ENCODE results near the gene DNAH5.

Gene DNAH5

GRCh38 chr5:13910201-13910600 is 34.3 kb downstream of the DNAH5 start:
- Mint-ChIP-seq H3K27ac (no peak overlapping the region), H3K4me1 (no peaks in the 10 kb centered on the region), H3K9me3 (no peaks in the 10 kb centered on the region), H3K4me3 (no peak overlapping the region), H3K36me3 (ENCODE audit: low read depth) (no peaks in the 10 kb centered on the region), H3K27me3 (ENCODE audit: low read depth, poor library complexity) (no peaks in the 10 kb centered on the region)
- TF ChIP-seq CTCF (IDR thresholded peaks at IDR 0.05): no peak
- no peak for DNase-seq

- Mint-ChIP-seq H3K4me1 (no peaks in the 10 kb centered on the region), H3K36me3 (ENCODE audit: low read depth) (no peaks in the 10 kb centered on the region), H3K4me3 (no peak overlapping the region), H3K27me3 (ENCODE audit: low read depth, poor library complexity) (no peaks in the 10 kb centered on the region), H3K9me3 (no peaks in the 10 kb centered on the region), H3K27ac (no peak overlapping the region)
- TF ChIP-seq CTCF (IDR thresholded peaks at IDR 0.05): no peak
- no peak for DNase-seq
Observed at GRCh38 chr5:13909271-13909670, 35.2 kb downstream of the DNAH5 start.

- Mint-ChIP-seq H3K27me3 (ENCODE audit: low read depth, poor library complexity) (peaks cover 4% of the 10 kb centered on the region), H3K9me3 (no peaks in the 10 kb centered on the region), H3K27ac (no peak overlapping the region), H3K36me3 (ENCODE audit: low read depth) (no peaks in the 10 kb centered on the region), H3K4me1 (no peaks in the 10 kb centered on the region), H3K4me3 (no peak overlapping the region)
- no peak for TF ChIP-seq CTCF (IDR thresholded peaks at IDR 0.05)
- no peak for DNase-seq
Observed at GRCh38 chr5:13898569-13898968, 45.9 kb downstream of the DNAH5 start.

GRCh38 chr5:13878357-13878756 is 66.1 kb downstream of the DNAH5 start:
- no peak for DNase-seq
- no peak for TF ChIP-seq CTCF (IDR thresholded peaks at IDR 0.05)
- H3K27ac Mint-ChIP-seq: no peak overlapping the region

GRCh38 chr5:13866792-13867191 is 77.7 kb downstream of the DNAH5 start:
- Mint-ChIP-seq H3K36me3 (ENCODE audit: low read depth) (no peaks in the 10 kb centered on the region), H3K4me1 (no peaks in the 10 kb centered on the region), H3K27me3 (ENCODE audit: low read depth, poor library complexity) (no peaks in the 10 kb centered on the region), H3K27ac (no peak overlapping the region), H3K4me3 (no peak overlapping the region), H3K9me3 (no peaks in the 10 kb centered on the region)
- DNase-seq: peak; percentile 88
- TF ChIP-seq CTCF (IDR thresholded peaks at IDR 0.05): no peak

More at GRCh38 chr5:13878357-13878756, 66.1 kb downstream of the DNAH5 start:
- H3K27me3 Mint-ChIP-seq (ENCODE audit: low read depth, poor library complexity): peaks cover 12% of the 10 kb centered on the region
- H3K4me1 Mint-ChIP-seq: no peaks in the 10 kb centered on the region
- peaks cover 10% of the 10 kb centered on the region for H3K9me3 Mint-ChIP-seq
- H3K4me3 Mint-ChIP-seq: no peak overlapping the region
- H3K36me3 Mint-ChIP-seq (ENCODE audit: low read depth): no peaks in the 10 kb centered on the region

DNA sequence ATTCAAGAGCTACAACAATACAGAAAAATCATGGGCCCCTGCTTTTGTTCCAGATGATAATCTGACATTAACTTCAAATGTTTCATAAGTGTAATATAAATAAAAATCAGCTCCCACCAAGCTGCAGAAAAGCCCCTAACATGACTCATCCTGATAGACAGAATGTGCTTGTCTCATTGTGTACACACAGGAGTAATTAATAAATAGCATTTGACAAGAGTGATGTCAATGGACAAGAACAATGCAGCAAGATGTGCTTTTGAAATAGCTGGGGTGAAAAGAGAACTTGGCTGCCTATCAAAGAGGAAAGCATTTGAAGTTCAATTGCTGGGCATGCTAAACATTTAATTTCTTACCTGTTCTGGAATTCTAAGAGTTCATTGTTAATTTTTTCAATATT is 79.2 kb downstream of the DNAH5 start:
- H3K9me3 Mint-ChIP-seq: no peaks in the 10 kb centered on the region
- no peak overlapping the region for H3K27ac Mint-ChIP-seq
- H3K27me3 Mint-ChIP-seq (ENCODE audit: low read depth, poor library complexity): no peaks in the 10 kb centered on the region
- no peak overlapping the region for H3K4me3 Mint-ChIP-seq
- no peak for DNase-seq
- no peaks in the 10 kb centered on the region for H3K4me1 Mint-ChIP-seq
- TF ChIP-seq CTCF (IDR thresholded peaks at IDR 0.05): no peak
- no peaks in the 10 kb centered on the region for H3K36me3 Mint-ChIP-seq (ENCODE audit: low read depth)
